HepG2 (cell line): Measurements from ENCODE around the gene C12orf60. TPM values are rescaled to one million over a fixed set of nuclear protein-coding genes. Genes with fewer than 3 reads are reported as not detected.

Experiments used
- CBX1 ChIP-seq: IDR thresholded peaks from one replicate; pipeline ENCODE4 v1.6.1; 2016; ENCODE audit warnings: antibody characterized with exemption, low read depth
- CREB1 ChIP-seq, 2 experiments: fragments of 450-650 bp in 1 of 2; IDR thresholded peaks; 2 replicates each; pipeline ENCODE4 v1.6.1; 2016 to 2017; ENCODE audit warnings: control low read depth in 1 of 2, mild to moderate bottlenecking in 1 of 2, missing compliant biosample characterization in 1 of 2, missing genetic modification characterization in 1 of 2
- HOXD1 ChIP-seq: sonication (generic); formaldehyde crosslinking; IDR thresholded peaks from 2 replicates; pipeline ENCODE4 v1.5.0; 2020; ENCODE audit warnings: missing genetic modification reagents
- KDM5A ChIP-seq: fragments of 200-600 bp; sonication (generic); IDR thresholded peaks from 2 replicates; pipeline ENCODE4 v1.7.0; 2018; ENCODE audit warnings: antibody characterized with exemption, mild to moderate bottlenecking, low read length, borderline replicate concordance
- MED1 ChIP-seq: sonication (generic); formaldehyde crosslinking; IDR thresholded peaks from 2 replicates; pipeline ENCODE4 v1.4.0; 2020; ENCODE audit warnings: missing genetic modification reagents
- NPAS2 ChIP-seq: sonication (generic); formaldehyde crosslinking; IDR thresholded peaks from 2 replicates; pipeline ENCODE4 v1.8.0; 2022; ENCODE audit warnings: mild to moderate bottlenecking, missing genetic modification reagents, borderline replicate concordance
- PHF21A ChIP-seq: sonication (generic); formaldehyde crosslinking; IDR thresholded peaks from 2 replicates; pipeline ENCODE4 v1.5.0; 2020; ENCODE audit warnings: mild to moderate bottlenecking, missing genetic modification reagents
- TBL1XR1 ChIP-seq: fragments of 150-350 bp; IDR thresholded peaks from 2 replicates; pipeline ENCODE4 v1.6.1; 2014; ENCODE audit warnings: borderline replicate concordance, low read length; ENCODE audit not compliant: partially characterized antibody
- YY1 ChIP-seq: IDR thresholded peaks from 2 replicates; pipeline ENCODE4 v1.6.1; 2011; ENCODE audit warnings: low read length, low read depth, moderate library complexity, mild to moderate bottlenecking; ENCODE audit not compliant: insufficient read depth, insufficient replicate concordance
- ZBTB42 ChIP-seq: sonication (generic); formaldehyde crosslinking; IDR thresholded peaks from 2 replicates; pipeline ENCODE4 v1.5.0; 2020; ENCODE audit warnings: mild to moderate bottlenecking, missing genetic modification reagents
- ZFAT ChIP-seq: sonication (generic); formaldehyde crosslinking; conservative IDR thresholded peaks from 2 replicates; pipeline ENCODE4 v1.8.1; 2023; ENCODE audit warnings: missing genetic modification reagents, inconsistent platforms
- ZFYVE20 ChIP-seq: sonication (generic); formaldehyde crosslinking; IDR thresholded peaks from 2 replicates; pipeline ENCODE4 v1.8.0; 2023; ENCODE audit warnings: low read depth, mild to moderate bottlenecking, moderate library complexity, missing genetic modification reagents, borderline replicate concordance
- ZNF281 ChIP-seq: sonication (generic); formaldehyde crosslinking; IDR thresholded peaks from 2 replicates; pipeline ENCODE4 v1.4.0; 2020; ENCODE audit warnings: missing genetic modification reagents, borderline replicate concordance
- ZNF333 ChIP-seq: sonication (generic); formaldehyde crosslinking; IDR thresholded peaks from 2 replicates; pipeline ENCODE4 v1.4.0; 2020; ENCODE audit warnings: mild to moderate bottlenecking, missing genetic modification reagents, borderline replicate concordance
- ZNF430 ChIP-seq: sonication (generic); formaldehyde crosslinking; IDR thresholded peaks from 2 replicates; pipeline ENCODE4 v1.9.0; 2021; ENCODE audit warnings: mild to moderate bottlenecking, missing genetic modification reagents
- ZNF672 ChIP-seq: sonication (generic); formaldehyde crosslinking; IDR thresholded peaks from 2 replicates; pipeline ENCODE4 v1.8.1; 2022; ENCODE audit warnings: missing genetic modification reagents
- polyA plus RNA-seq, 8 experiments: library from polyadenylated mRNA; depleted of rRNA in 3 of 8; stranded (reverse) in 7 of 8; unstranded in 1 of 8; fragments of >200 nt; fragmentation: Illumina TruSeq in 4 of 8; extraction: Trizol in 4 of 8; gene quantifications; 2 replicates each; pipeline versions ENCODE4 v1.2.1 to v1.2.3, GENCODE V29; 2011 to 2016; ENCODE audit warnings: low read depth in 4 of 8, missing spikeins in 1 of 8, mixed read lengths in 1 of 8; ENCODE audit not compliant: insufficient read depth in 1 of 8
- total RNA-seq, 5 experiments: library from RNA; depleted of rRNA; stranded (reverse); fragments of >200 nt; fragmentation: Illumina TruSeq; extraction: Trizol; gene quantifications; 2 replicates each; pipeline ENCODE4 v1.2.3, GENCODE V29; 2016; ENCODE audit warnings: low read depth in 1 of 5
- TF ChIP-seq, protein P1 (sequence below): sonication (generic); formaldehyde crosslinking; IDR thresholded peaks from 2 replicates; pipeline ENCODE4 v1.4.0; 2020; ENCODE audit warnings: mild to moderate bottlenecking, missing genetic modification reagents
- TF ChIP-seq, protein P2 (sequence below): sonication (generic); formaldehyde crosslinking; IDR thresholded peaks from 2 replicates; pipeline ENCODE4 v1.5.1; 2020; ENCODE audit warnings: missing genetic modification reagents, mild to moderate bottlenecking, borderline replicate concordance
- TF ChIP-seq, protein P3 (sequence below): sonication (generic); formaldehyde crosslinking; conservative IDR thresholded peaks from 2 replicates; pipeline ENCODE4 v1.8.1; 2023; ENCODE audit warnings: missing genetic modification reagents
- TF ChIP-seq, protein P4 (sequence below): IDR thresholded peaks from 2 replicates; pipeline ENCODE4 v1.6.1; 2018; ENCODE audit warnings: missing genetic modification reagents, mild to moderate bottlenecking, missing compliant biosample characterization

C12orf60 gene
- total and polyA plus RNA-seq, 2 of the 13 experiments (the other 11 are each of a cell fraction or from before 2014, with no cell fraction given), result 0.55 to 1.4 TPM

DNA sequence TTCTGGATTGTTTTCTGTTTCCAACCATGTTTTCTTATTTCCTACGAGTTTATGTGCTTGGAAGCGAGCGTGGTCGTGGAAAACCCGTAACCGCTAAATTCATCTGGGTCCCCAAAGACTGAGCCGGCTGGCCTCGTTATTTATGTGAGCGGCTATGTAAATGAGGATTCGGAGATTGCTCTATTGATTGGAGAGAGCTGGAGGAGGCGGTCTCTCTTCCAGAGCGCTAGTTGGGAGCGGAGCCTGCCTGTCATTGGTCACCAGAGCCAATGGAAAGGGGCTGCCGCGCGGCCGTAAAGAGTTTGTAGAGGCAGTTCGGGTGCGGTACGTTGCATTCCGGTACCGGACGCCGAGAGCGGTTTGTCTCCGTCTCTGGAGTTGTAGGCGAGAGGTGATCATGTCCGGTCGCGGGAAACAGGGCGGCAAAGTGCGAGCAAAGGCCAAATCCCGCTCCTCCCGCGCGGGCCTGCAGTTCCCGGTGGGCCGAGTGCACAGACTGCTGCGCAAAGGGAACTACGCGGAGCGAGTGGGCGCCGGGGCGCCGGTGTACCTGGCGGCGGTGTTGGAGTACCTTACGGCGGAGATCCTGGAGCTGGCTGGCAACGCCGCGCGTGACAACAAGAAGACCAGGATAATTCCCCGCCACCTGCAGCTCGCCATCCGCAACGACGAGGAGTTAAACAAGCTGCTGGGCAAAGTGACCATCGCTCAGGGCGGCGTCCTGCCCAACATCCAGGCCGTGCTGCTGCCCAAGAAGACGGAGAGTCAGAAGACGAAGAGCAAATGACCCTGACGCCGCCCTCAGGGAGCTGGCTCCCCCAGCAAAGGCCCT, 29.2 kb upstream of the C12orf60 start (continued):
- TF ChIP-seq, protein P1, sequence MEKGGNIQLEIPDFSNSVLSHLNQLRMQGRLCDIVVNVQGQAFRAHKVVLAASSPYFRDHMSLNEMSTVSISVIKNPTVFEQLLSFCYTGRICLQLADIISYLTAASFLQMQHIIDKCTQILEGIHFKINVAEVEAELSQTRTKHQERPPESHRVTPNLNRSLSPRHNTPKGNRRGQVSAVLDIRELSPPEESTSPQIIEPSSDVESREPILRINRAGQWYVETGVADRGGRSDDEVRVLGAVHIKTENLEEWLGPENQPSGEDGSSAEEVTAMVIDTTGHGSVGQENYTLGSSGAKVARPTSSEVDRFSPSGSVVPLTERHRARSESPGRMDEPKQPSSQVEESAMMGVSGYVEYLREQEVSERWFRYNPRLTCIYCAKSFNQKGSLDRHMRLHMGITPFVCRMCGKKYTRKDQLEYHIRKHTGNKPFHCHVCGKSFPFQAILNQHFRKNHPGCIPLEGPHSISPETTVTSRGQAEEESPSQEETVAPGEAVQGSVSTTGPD, result no peak
- TF ChIP-seq ZNF333 (CRISPR knock-in tag), result no peak
- TF ChIP-seq CBX1, result no peak
- no peak for TF ChIP-seq CREB1 (IDR thresholded peaks at IDR 0.05)
- peak; percentile 41; the same call in 1 of the 2 replicates for TF ChIP-seq CREB1 (CRISPR knock-in tag; IDR thresholded peaks at IDR 0.05)
- no peak for TF ChIP-seq ZNF672 (CRISPR knock-in tag)
- TF ChIP-seq, protein P2, sequence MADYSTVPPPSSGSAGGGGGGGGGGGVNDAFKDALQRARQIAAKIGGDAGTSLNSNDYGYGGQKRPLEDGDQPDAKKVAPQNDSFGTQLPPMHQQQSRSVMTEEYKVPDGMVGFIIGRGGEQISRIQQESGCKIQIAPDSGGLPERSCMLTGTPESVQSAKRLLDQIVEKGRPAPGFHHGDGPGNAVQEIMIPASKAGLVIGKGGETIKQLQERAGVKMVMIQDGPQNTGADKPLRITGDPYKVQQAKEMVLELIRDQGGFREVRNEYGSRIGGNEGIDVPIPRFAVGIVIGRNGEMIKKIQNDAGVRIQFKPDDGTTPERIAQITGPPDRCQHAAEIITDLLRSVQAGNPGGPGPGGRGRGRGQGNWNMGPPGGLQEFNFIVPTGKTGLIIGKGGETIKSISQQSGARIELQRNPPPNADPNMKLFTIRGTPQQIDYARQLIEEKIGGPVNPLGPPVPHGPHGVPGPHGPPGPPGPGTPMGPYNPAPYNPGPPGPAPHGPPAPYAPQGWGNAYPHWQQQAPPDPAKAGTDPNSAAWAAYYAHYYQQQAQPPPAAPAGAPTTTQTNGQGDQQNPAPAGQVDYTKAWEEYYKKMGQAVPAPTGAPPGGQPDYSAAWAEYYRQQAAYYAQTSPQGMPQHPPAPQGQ, result no peak
- no peak for TF ChIP-seq TBL1XR1
- TF ChIP-seq ZNF430 (CRISPR knock-in tag), result no peak
- TF ChIP-seq YY1, result no peak
- TF ChIP-seq, protein P3, sequence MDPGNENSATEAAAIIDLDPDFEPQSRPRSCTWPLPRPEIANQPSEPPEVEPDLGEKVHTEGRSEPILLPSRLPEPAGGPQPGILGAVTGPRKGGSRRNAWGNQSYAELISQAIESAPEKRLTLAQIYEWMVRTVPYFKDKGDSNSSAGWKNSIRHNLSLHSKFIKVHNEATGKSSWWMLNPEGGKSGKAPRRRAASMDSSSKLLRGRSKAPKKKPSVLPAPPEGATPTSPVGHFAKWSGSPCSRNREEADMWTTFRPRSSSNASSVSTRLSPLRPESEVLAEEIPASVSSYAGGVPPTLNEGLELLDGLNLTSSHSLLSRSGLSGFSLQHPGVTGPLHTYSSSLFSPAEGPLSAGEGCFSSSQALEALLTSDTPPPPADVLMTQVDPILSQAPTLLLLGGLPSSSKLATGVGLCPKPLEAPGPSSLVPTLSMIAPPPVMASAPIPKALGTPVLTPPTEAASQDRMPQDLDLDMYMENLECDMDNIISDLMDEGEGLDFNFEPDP (CRISPR knock-in tag), result no peak
- TF ChIP-seq KDM5A, result no peak
- TF ChIP-seq PHF21A, result 0 out of 2 replicates have a peak, but pooled peaks have one; percentile 20
- TF ChIP-seq ZBTB42, result no peak
- no peak for TF ChIP-seq ZFYVE20 (CRISPR knock-in tag)
- TF ChIP-seq ZNF281, result no peak
- TF ChIP-seq, protein P4, sequence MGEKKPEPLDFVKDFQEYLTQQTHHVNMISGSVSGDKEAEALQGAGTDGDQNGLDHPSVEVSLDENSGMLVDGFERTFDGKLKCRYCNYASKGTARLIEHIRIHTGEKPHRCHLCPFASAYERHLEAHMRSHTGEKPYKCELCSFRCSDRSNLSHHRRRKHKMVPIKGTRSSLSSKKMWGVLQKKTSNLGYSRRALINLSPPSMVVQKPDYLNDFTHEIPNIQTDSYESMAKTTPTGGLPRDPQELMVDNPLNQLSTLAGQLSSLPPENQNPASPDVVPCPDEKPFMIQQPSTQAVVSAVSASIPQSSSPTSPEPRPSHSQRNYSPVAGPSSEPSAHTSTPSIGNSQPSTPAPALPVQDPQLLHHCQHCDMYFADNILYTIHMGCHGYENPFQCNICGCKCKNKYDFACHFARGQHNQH (CRISPR knock-in tag), result no peak
- peak; percentile 43 for TF ChIP-seq MED1 (CRISPR knock-in tag)
- TF ChIP-seq ZFAT, result no peak
- TF ChIP-seq NPAS2 (CRISPR knock-in tag), result no peak
- no peak for TF ChIP-seq HOXD1 (CRISPR knock-in tag)
